Measurements from ENCODE around the gene GAL3ST1.
"Not testable (repeated sequence)": the region's sequence is repeated elsewhere in the genome, so short reads cannot be mapped to it uniquely, and the experiment has no call there.

GAL3ST1 gene, protein sequence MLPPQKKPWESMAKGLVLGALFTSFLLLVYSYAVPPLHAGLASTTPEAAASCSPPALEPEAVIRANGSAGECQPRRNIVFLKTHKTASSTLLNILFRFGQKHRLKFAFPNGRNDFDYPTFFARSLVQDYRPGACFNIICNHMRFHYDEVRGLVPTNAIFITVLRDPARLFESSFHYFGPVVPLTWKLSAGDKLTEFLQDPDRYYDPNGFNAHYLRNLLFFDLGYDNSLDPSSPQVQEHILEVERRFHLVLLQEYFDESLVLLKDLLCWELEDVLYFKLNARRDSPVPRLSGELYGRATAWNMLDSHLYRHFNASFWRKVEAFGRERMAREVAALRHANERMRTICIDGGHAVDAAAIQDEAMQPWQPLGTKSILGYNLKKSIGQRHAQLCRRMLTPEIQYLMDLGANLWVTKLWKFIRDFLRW

GRCh38 chr22:30574095-30574981 is at the start of gene GAL3ST1:
Gene GAL3ST1, minus strand, starts transcription at chr22:30574665. Its CDS starts 17,273 bp downstream, at chr22:30557392.
- H3K4me3 ChIP-seq (replicated peaks in 1 of 2; ENCODE audit: low read depth in 2 of 2, low read length in 2 of 2) = no peak within 1 kb of the TSS
- TF ChIP-seq, protein P1, sequence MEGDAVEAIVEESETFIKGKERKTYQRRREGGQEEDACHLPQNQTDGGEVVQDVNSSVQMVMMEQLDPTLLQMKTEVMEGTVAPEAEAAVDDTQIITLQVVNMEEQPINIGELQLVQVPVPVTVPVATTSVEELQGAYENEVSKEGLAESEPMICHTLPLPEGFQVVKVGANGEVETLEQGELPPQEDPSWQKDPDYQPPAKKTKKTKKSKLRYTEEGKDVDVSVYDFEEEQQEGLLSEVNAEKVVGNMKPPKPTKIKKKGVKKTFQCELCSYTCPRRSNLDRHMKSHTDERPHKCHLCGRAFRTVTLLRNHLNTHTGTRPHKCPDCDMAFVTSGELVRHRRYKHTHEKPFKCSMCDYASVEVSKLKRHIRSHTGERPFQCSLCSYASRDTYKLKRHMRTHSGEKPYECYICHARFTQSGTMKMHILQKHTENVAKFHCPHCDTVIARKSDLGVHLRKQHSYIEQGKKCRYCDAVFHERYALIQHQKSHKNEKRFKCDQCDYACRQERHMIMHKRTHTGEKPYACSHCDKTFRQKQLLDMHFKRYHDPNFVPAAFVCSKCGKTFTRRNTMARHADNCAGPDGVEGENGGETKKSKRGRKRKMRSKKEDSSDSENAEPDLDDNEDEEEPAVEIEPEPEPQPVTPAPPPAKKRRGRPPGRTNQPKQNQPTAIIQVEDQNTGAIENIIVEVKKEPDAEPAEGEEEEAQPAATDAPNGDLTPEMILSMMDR (IDR thresholded peaks at IDR 0.05; ENCODE audit: low read depth, low read length) = no peak
- no peak for DNase-seq (ENCODE audit: low read depth in 2 of 2)

- not testable (repeated sequence) for H3K4me3 ChIP-seq (replicated peaks in 1 of 2; ENCODE audit: low read depth in 2 of 2, low read length in 2 of 2); DNase-seq (ENCODE audit: low read depth in 2 of 2)
Measured at GRCh38 chr22:30619909-30620308, 45.4 kb upstream of the GAL3ST1 start.

DNA sequence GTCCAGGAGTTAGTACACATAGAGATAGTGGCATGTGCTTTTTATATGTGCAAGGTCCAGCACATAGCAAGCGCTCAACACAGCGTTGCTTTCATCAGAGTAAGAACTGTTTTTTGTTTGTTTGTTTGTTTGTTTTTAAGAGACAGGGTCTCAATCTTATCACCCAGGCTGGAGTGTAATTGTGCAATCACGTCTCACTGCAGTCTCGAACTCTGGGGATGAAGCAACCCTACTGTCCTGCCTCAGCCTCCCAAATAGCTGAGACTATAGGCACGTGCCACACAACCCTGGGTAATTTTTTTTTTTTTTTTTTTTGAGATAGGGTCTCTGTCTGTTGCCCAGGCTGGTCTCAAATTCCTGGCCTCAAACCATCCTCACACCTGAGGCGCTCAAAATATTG is 43.4 kb upstream of the GAL3ST1 start:
- DNase-seq (ENCODE audit: low read depth in 2 of 2) = no peak
- TF ChIP-seq, protein P1 (IDR thresholded peaks at IDR 0.05; ENCODE audit: low read depth, low read length) = no peak

DNA sequence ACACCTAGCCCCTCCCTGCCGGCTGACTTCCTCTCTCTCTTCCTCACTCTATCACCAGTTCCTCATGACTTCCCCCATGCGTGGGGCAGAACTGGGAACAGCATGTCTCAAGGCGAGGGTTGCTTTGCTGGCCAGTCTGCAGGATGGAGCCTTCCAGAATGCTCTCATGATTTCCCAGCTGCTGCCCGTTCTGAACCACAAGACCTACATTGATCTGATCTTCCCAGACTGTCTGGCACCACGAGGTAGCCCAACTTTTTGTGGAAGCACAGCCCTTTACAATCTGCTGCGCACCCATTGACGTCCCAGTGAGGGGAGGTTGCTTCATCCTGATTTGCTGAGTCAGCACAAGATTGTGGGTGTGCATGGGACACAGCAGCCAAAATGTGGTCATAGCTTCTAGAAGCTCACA is 41.1 kb upstream of the GAL3ST1 start:
- TF ChIP-seq, protein P1 (IDR thresholded peaks at IDR 0.05; ENCODE audit: low read depth, low read length) = no peak
- no peak for DNase-seq (ENCODE audit: low read depth in 2 of 2)

More for the DNA sequence above, 43.4 kb upstream of the GAL3ST1 start:
- no peak overlapping the region for H3K4me3 ChIP-seq (replicated peaks in 1 of 2; ENCODE audit: low read depth in 2 of 2, low read length in 2 of 2)

DNA sequence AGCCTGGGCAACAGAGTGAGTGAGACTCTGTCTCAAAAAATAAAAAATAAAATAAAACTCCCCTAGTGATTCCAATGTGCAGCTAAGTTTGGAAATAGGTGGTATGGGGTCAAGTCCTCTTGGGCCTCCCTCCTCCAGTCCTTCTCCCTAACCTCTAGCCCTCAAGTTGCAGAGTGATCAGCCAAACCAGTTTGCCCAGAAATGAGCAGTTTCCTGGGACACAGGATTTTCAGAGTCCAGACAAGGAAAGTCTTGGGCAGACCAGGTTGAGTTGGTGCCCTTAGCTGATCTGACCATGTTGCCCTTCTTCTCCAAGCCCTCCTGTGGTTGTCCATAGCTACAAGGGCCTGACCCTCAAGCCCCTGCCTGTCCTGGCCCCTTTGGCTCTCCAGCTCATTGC is 40.4 kb upstream of the GAL3ST1 start:
- H3K4me3 ChIP-seq (replicated peaks in 1 of 2; ENCODE audit: low read depth in 2 of 2, low read length in 2 of 2) = no peak overlapping the region
- no peak for DNase-seq (ENCODE audit: low read depth in 2 of 2)
- TF ChIP-seq, protein P1 (IDR thresholded peaks at IDR 0.05; ENCODE audit: low read depth, low read length) = no peak

More for the DNA sequence above, 41.1 kb upstream of the GAL3ST1 start:
- H3K4me3 ChIP-seq (replicated peaks in 1 of 2; ENCODE audit: low read depth in 2 of 2, low read length in 2 of 2) = no peak overlapping the region

DNA sequence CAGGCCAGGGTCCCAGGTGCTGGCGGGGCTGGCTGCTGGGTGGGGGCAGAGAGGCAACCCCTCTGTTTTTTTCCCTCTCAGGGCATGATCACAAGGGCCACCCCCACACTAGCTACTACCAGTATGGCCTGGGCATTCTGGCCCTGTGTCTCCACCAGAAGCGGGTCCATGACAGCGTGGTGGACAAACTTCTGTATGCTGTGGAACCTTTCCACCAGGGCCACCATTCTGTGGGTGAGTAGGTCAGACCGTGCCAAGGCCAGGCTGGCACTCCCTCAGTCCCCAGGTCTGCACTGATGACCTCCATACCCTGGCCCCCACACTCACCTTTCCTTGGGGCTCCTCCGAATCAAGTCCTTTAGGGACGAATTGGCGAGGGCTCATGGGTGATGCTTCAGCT is 39.8 kb upstream of the GAL3ST1 start:
- H3K4me3 ChIP-seq (replicated peaks in 1 of 2; ENCODE audit: low read depth in 2 of 2, low read length in 2 of 2) = no peak overlapping the region
- TF ChIP-seq, protein P1 (IDR thresholded peaks at IDR 0.05; ENCODE audit: low read depth, low read length) = no peak
- no peak for DNase-seq (ENCODE audit: low read depth in 2 of 2)

- DNase-seq (ENCODE audit: low read depth in 2 of 2) = no peak
- TF ChIP-seq, protein P1 (IDR thresholded peaks at IDR 0.05; ENCODE audit: low read depth, low read length) = no peak
- no peak overlapping the region for H3K4me3 ChIP-seq (replicated peaks in 1 of 2; ENCODE audit: low read depth in 2 of 2, low read length in 2 of 2)
Measured at GRCh38 chr22:30612789-30613188, 38.3 kb upstream of the GAL3ST1 start.
